MM.1S (cell line): Measurements from ENCODE around the gene CRACDL.
"Not testable (repeated sequence)": the region's sequence is repeated elsewhere in the genome, so short reads cannot be mapped to it uniquely, and the experiment has no call there.

Experiments used
- DNase-seq: peaks from one replicate; pipeline ENCODE4 v3.0.0-alpha.2; 2015
- H2AFZ ChIP-seq: fragments of 300-600 bp; sonication (generic); 2 replicates; pipeline ENCODE4 v1.6.0; 2016; ENCODE audit warnings: antibody characterized with exemption, low read length
- H3F3A ChIP-seq: fragments of 300-600 bp; sonication (generic); 2 replicates; pipeline ENCODE4 v1.6.1; 2016; ENCODE audit warnings: mild to moderate bottlenecking, antibody characterized with exemption, low read length, moderate library complexity, mixed read lengths; ENCODE audit not compliant: insufficient read depth
- H3K27ac ChIP-seq: fragments of 300-600 bp; sonication (generic); 2 replicates; pipeline ENCODE4 v1.5.1; 2016; ENCODE audit warnings: mild to moderate bottlenecking, low read length
- H3K27me3 ChIP-seq: fragments of 300-600 bp; sonication (generic); replicated peaks from 2 replicates; pipeline ENCODE4 v1.6.0; 2016; ENCODE audit warnings: low read length; ENCODE audit not compliant: insufficient read depth
- H3K36me3 ChIP-seq: fragments of 300-600 bp; sonication (generic); replicated peaks from 2 replicates; pipeline ENCODE4 v1.6.1; 2016; ENCODE audit warnings: mild to moderate bottlenecking, low read length, mixed read lengths; ENCODE audit not compliant: insufficient read depth
- H3K4me1 ChIP-seq: fragments of 300-600 bp; sonication (generic); 2 replicates; pipeline ENCODE4 v1.6.1; 2016; ENCODE audit warnings: low read length, mixed read lengths
- H3K4me2 ChIP-seq: fragments of 300-600 bp; sonication (generic); 2 replicates; pipeline ENCODE4 v1.6.0; 2016; ENCODE audit warnings: low read depth, low read length
- H3K4me3 ChIP-seq: fragments of 300-600 bp; sonication (generic); 2 replicates; pipeline ENCODE4 v1.5.1; 2016; ENCODE audit warnings: low read length, mixed read lengths
- H3K79me2 ChIP-seq: fragments of 300-600 bp; sonication (generic); 2 replicates; pipeline ENCODE4 v1.6.1; 2016; ENCODE audit warnings: mixed run types, low read length, mixed read lengths
- H3K9ac ChIP-seq: fragments of 300-600 bp; sonication (generic); 2 replicates; pipeline ENCODE4 v1.6.1; 2016; ENCODE audit warnings: low read length, mixed read lengths
- H3K9me2 ChIP-seq: fragments of 300-600 bp; sonication (generic); replicated peaks from 2 replicates; pipeline ENCODE4 v1.6.1; 2016; ENCODE audit warnings: mild to moderate bottlenecking, low read length, mixed read lengths; ENCODE audit not compliant: insufficient read depth
- H3K9me3 ChIP-seq: fragments of 300-600 bp; sonication (generic); replicated peaks from 2 replicates; pipeline ENCODE4 v1.6.1; 2016; ENCODE audit warnings: mild to moderate bottlenecking, low read length, mixed read lengths; ENCODE audit not compliant: insufficient read depth
- H4K20me1 ChIP-seq: fragments of 300-600 bp; sonication (generic); 2 replicates; pipeline ENCODE4 v1.6.1; 2016; ENCODE audit warnings: mild to moderate bottlenecking, low read length, moderate library complexity, mixed read lengths; ENCODE audit not compliant: insufficient read depth
- EZH2 ChIP-seq: fragments of 300-600 bp; sonication (generic); optimal IDR thresholded peaks from 2 replicates; pipeline ENCODE3; 2017; ENCODE audit warnings: low read depth, mild to moderate bottlenecking, antibody characterized with exemption, low read length, mixed read lengths
- EZH2phosphoT487 ChIP-seq: fragments of 300-600 bp; sonication (generic); IDR thresholded peaks from 2 replicates; pipeline ENCODE4 v1.6.1; 2018; ENCODE audit warnings: antibody characterized with exemption, low read length
- TF ChIP-seq, protein P1 (sequence below): fragments of 300-600 bp; sonication (generic); IDR thresholded peaks from 2 replicates; pipeline ENCODE4 v1.5.1; 2016; ENCODE audit warnings: antibody characterized with exemption, low read length, mixed read lengths

The CRACDL gene

GRCh38 chr2:98882368-98882767, 53.7 kb downstream of the CRACDL start:
- H3K4me2 ChIP-seq, result no peak overlapping the region
- H3K9me3 ChIP-seq, result no peaks in the 10 kb centered on the region
- DNase-seq, result no peak
- H3K9ac ChIP-seq, result no peak overlapping the region
- H3K9me2 ChIP-seq, result no peaks in the 10 kb centered on the region
- H3K79me2 ChIP-seq, result no peaks in the 10 kb centered on the region
- H3K27ac ChIP-seq, result no peak overlapping the region
- H3K36me3 ChIP-seq, result no peaks in the 10 kb centered on the region
- no peak overlapping the region for H3K4me3 ChIP-seq
- H2AFZ ChIP-seq, result no peak overlapping the region
- H4K20me1 ChIP-seq, result no peaks in the 10 kb centered on the region
- H3F3A ChIP-seq, result no peaks in the 10 kb centered on the region
- no peaks in the 10 kb centered on the region for H3K27me3 ChIP-seq
- H3K4me1 ChIP-seq, result no peaks in the 10 kb centered on the region
- TF ChIP-seq EZH2, result no peak
- TF ChIP-seq, protein P1, sequence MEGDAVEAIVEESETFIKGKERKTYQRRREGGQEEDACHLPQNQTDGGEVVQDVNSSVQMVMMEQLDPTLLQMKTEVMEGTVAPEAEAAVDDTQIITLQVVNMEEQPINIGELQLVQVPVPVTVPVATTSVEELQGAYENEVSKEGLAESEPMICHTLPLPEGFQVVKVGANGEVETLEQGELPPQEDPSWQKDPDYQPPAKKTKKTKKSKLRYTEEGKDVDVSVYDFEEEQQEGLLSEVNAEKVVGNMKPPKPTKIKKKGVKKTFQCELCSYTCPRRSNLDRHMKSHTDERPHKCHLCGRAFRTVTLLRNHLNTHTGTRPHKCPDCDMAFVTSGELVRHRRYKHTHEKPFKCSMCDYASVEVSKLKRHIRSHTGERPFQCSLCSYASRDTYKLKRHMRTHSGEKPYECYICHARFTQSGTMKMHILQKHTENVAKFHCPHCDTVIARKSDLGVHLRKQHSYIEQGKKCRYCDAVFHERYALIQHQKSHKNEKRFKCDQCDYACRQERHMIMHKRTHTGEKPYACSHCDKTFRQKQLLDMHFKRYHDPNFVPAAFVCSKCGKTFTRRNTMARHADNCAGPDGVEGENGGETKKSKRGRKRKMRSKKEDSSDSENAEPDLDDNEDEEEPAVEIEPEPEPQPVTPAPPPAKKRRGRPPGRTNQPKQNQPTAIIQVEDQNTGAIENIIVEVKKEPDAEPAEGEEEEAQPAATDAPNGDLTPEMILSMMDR, result no peak
- TF ChIP-seq EZH2phosphoT487, result no peak

DNA sequence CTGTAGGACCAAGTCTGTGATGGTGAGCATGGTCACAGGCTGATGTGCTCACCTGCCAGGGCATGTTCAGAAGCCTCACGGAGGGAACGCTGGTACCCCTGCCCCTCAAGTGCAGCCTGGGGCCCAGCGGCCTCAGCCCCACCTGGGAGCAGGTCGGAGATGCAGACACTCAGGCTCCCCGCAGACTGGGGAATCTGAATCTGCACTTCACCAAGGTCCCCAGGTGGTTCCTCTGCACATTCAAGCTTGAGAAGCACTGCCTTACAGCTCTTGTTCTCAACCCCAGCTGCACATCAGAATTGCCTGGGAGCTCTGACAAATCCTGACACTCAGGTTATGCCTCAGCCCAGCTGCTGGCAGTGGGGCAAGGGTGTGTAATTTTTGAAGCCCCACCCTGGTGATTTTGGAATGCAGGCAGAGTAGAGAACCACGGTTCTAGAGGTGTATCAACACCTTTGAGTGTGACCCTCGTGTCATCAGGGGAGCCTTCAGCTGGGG, 54.8 kb downstream of the CRACDL start:
- H3K9me3 ChIP-seq, result no peaks in the 10 kb centered on the region
- H3F3A ChIP-seq, result no peaks in the 10 kb centered on the region
- H2AFZ ChIP-seq, result no peak overlapping the region
- H3K4me2 ChIP-seq, result no peak overlapping the region
- no peak overlapping the region for H3K27ac ChIP-seq
- no peak overlapping the region for H3K9ac ChIP-seq
- H3K4me1 ChIP-seq, result no peaks in the 10 kb centered on the region
- H3K27me3 ChIP-seq, result no peaks in the 10 kb centered on the region
- no peaks in the 10 kb centered on the region for H3K36me3 ChIP-seq
- no peaks in the 10 kb centered on the region for H4K20me1 ChIP-seq
- no peaks in the 10 kb centered on the region for H3K9me2 ChIP-seq
- no peak overlapping the region for H3K4me3 ChIP-seq
- no peak for DNase-seq
- TF ChIP-seq, protein P1, result no peak
- no peak for TF ChIP-seq EZH2
- no peaks in the 10 kb centered on the region for H3K79me2 ChIP-seq

DNA sequence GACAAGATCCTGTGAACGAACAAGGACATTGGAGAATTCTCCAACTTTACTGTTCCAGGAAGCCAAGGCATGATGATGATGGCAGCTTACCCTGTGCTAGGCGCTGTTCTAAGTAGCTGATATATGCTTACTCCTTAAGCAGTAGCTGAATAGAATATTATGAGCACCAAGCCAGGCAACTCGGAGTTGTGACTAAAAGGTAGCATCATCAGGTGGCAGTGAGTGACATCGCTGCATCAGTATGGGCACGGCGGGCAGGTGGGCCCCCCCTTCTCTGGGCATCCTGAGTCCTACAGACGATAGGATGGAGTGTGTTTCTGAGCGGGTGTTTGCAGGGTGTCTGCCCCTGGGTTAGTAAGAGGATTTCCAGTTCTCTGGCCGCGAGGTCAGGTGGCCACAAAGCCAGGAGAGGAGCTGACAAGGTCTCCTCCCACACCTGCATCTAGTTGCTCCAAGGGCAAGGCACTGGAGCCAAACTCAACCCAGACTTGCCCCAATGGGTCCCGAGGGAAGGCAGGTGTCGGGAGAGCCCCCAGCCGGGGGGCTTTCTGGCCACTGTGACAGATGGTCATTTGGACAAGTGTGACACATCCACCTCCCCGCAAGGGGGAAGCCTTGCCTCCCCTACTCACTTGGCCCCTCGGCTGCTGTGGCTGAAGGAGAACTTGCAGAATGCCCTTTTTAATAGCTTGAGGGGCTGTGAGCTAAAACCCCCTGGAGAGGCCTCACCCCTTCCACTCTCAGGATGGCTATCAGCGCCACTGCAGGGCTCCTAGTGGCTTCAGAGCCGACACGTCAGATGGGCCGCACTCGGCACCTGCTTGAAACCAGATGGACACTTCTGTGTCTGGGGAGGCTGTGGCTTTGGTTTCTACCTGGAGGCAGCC, 55.5 kb downstream of the CRACDL start:
- no peak for DNase-seq
- Histone ChIP-seq H3K9me2 (no peaks in the 10 kb centered on the region), H3K27me3 (no peaks in the 10 kb centered on the region)

DNA sequence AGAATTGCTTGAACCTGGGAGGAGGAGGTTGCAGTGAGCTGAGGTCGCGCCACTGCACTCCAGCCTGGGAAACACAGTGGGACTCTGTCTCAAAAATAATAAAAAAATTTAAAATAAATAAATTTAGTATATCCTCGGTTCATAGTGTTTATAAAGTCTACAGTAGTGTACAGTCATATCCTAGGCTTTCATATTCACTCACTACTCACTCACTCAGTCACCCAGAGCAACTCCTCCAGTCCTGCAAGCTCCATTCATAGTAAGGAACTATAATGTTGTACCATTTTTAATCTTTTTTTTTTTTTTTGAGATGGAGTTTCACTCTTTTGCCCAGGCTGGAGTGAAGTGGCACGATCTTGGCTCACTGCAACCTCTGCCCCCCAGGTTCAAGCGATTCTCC, 58.4 kb downstream of the CRACDL start:
- not testable (repeated sequence) for H3K9me3 ChIP-seq, H4K20me1 ChIP-seq, H3K4me2 ChIP-seq, H2AFZ ChIP-seq, H3F3A ChIP-seq, H3K27ac ChIP-seq, H3K4me1 ChIP-seq, H3K9me2 ChIP-seq, H3K79me2 ChIP-seq, DNase-seq, H3K36me3 ChIP-seq, H3K9ac ChIP-seq, H3K4me3 ChIP-seq, H3K27me3 ChIP-seq

More for the DNA sequence above, 55.5 kb downstream of the CRACDL start:
- Histone ChIP-seq H3K27ac (no peak overlapping the region), H4K20me1 (no peaks in the 10 kb centered on the region), H3K36me3 (no peaks in the 10 kb centered on the region), H2AFZ (no peak overlapping the region), H3K4me2 (no peak overlapping the region), H3F3A (no peaks in the 10 kb centered on the region), H3K4me3 (no peak overlapping the region), H3K4me1 (no peaks in the 10 kb centered on the region), H3K79me2 (no peaks in the 10 kb centered on the region), H3K9ac (no peak overlapping the region), H3K9me3 (no peaks in the 10 kb centered on the region)
- TF ChIP-seq EZH2phosphoT487 (no peak), EZH2 (no peak)
- TF ChIP-seq, protein P1, result no peak
